PC-3 (cell line): ENCODE measurements around the gene MMRN2.

ENCODE experiments used
- CTCF ChIP-seq: fragments of 300-600 bp; sonication (generic); conservative IDR thresholded peaks from 2 replicates; pipeline ENCODE4 v1.5.1; 2017; ENCODE audit warnings: antibody characterized with exemption, low read depth, mild to moderate bottlenecking, low read length
- EZH2 ChIP-seq: fragments of 300-600 bp; sonication (generic); IDR thresholded peaks from one replicate; pipeline ENCODE4 v1.6.1; 2017; ENCODE audit warnings: antibody characterized with exemption, mild to moderate bottlenecking, low read length; ENCODE audit not compliant: unreplicated experiment
- EZH2phosphoT487 ChIP-seq: fragments of 300-600 bp; sonication (generic); IDR thresholded peaks from 2 replicates; pipeline ENCODE4 v1.6.1; 2018; ENCODE audit warnings: mild to moderate bottlenecking, antibody characterized with exemption, low read length, borderline replicate concordance

GRCh38 chr10:86945361-86946212 is 11.8 kb downstream of the MMRN2 start:
- TF ChIP-seq EZH2 (no peak), EZH2phosphoT487 (no peak), CTCF (no peak; the same call in 1 of the 2 replicates)
